ACC112 (cell line): ENCODE data around the gene FKBP9.

ENCODE experiments used
- H2AFZ ChIP-seq: fragments of 200-600 bp; sonication (generic); one replicate; pipeline ENCODE4 v1.6.0; 2017; ENCODE audit warnings: antibody characterized with exemption, low read length; ENCODE audit not compliant: unreplicated experiment
- H3K27ac ChIP-seq: fragments of 200-600 bp; sonication (generic); 2 replicates; pipeline ENCODE4 v1.5.1; 2014; ENCODE audit warnings: low read depth, mild to moderate bottlenecking, antibody characterized with exemption, low read length, moderate library complexity
- H3K27me3 ChIP-seq: fragments of 200-600 bp; sonication (generic); 2 replicates; pipeline ENCODE4 v1.6.1; 2014; ENCODE audit warnings: mild to moderate bottlenecking, antibody characterized with exemption, low read length, moderate library complexity, mixed read lengths; ENCODE audit not compliant: insufficient read depth
- H3K36me3 ChIP-seq: fragments of 200-600 bp; sonication (generic); 2 replicates; pipeline ENCODE4 v1.6.1; 2016; ENCODE audit warnings: mild to moderate bottlenecking, antibody characterized with exemption, low read length, moderate library complexity, mixed read lengths; ENCODE audit not compliant: insufficient read depth
- H3K4me1 ChIP-seq: fragments of 200-600 bp; sonication (generic); one replicate; pipeline ENCODE4 v1.6.1; 2016; ENCODE audit warnings: low read length, mixed read lengths; ENCODE audit not compliant: insufficient read depth, unreplicated experiment, control insufficient read depth
- H3K4me3 ChIP-seq: fragments of 200-600 bp; sonication (generic); 2 replicates; pipeline ENCODE4 v1.5.1; 2014; ENCODE audit warnings: mild to moderate bottlenecking, low read depth, low read length
- H3K79me2 ChIP-seq: fragments of 200-600 bp; sonication (generic); one replicate; pipeline ENCODE4 v1.6.0; 2016; ENCODE audit warnings: low read length; ENCODE audit not compliant: control insufficient read depth, unreplicated experiment, insufficient read depth

Gene FKBP9

GRCh38 chr7:33043501-33044400, 86.5 kb downstream of the FKBP9 start:
- Histone ChIP-seq H3K36me3 (no peaks in the 10 kb centered on the region), H3K4me3 (no peak overlapping the region), H3K4me1 (peaks cover 28% of the 10 kb centered on the region), H3K79me2 (peaks cover 80% of the 10 kb centered on the region), H2AFZ (no peak overlapping the region), H3K27ac (no peak overlapping the region), H3K27me3 (no peaks in the 10 kb centered on the region)

- no peak overlapping the region for H3K27ac ChIP-seq
- H3K4me3 ChIP-seq, result no peak overlapping the region
- H3K36me3 ChIP-seq, result no peaks in the 10 kb centered on the region
- H3K79me2 ChIP-seq, result peaks cover 79% of the 10 kb centered on the region
- H3K4me1 ChIP-seq, result peaks cover 25% of the 10 kb centered on the region
- H3K27me3 ChIP-seq, result no peaks in the 10 kb centered on the region
- no peak overlapping the region for H2AFZ ChIP-seq
Measured at GRCh38 chr7:33044401-33044718, 87.1 kb downstream of the FKBP9 start.

DNA sequence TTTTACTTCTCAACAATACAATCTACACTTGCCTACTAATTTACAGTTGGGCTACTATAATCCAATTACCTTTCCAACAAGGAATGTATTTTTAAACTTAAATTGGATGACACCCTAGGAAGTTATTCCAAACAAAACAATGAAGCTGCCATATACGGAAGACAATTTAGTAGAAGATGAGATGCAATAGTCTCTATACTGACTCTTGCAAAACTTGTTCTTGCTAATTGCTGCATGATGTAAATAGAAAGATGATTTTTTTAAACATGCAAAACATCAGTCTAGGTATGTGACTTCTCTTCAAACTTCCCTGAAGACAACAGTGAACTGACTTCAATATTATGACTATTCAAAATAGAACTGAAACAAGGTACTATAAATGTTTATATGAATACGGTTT, 87.7 kb downstream of the FKBP9 start:
- H3K4me3 ChIP-seq, result no peak overlapping the region
- no peaks in the 10 kb centered on the region for H3K36me3 ChIP-seq
- H3K79me2 ChIP-seq, result peaks cover 77% of the 10 kb centered on the region
- no peaks in the 10 kb centered on the region for H3K27me3 ChIP-seq
- no peak overlapping the region for H2AFZ ChIP-seq
- H3K27ac ChIP-seq, result no peak overlapping the region
- peaks cover 25% of the 10 kb centered on the region for H3K4me1 ChIP-seq

GRCh38 chr7:33048257-33048656, 91.0 kb downstream of the FKBP9 start:
- no peaks in the 10 kb centered on the region for H3K36me3 ChIP-seq
- H3K4me3 ChIP-seq, result no peak overlapping the region
- no peaks in the 10 kb centered on the region for H3K27me3 ChIP-seq
- H2AFZ ChIP-seq, result no peak overlapping the region
- H3K27ac ChIP-seq, result no peak overlapping the region
- H3K79me2 ChIP-seq, result peaks cover 77% of the 10 kb centered on the region
- peaks cover 13% of the 10 kb centered on the region for H3K4me1 ChIP-seq

DNA sequence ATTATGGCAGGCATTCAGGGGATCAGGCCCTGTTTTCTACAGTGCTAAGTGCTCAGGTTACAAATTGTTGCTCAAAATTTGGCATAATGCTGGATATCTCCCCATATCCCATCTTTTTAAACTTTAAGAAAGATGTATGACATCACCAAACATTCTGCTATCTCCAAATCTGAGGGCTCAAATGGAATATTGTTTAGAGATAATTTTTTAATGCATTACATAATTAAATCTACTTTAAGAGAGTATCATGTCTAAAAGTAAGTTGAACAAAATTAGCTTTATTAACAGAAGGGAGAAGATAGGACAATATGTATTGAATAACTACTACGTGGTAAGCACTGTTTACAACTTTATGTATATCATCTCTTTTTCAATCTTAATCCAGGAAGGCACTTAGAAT, 91.5 kb downstream of the FKBP9 start:
- no peak overlapping the region for H3K4me3 ChIP-seq

GRCh38 chr7:33050535-33051318, 93.5 kb downstream of the FKBP9 start:
- Histone ChIP-seq H3K27ac (no peak overlapping the region), H3K4me3 (no peak overlapping the region), H3K27me3 (no peaks in the 10 kb centered on the region), H3K36me3 (no peaks in the 10 kb centered on the region), H3K4me1 (peaks cover 11% of the 10 kb centered on the region), H2AFZ (no peak overlapping the region), H3K79me2 (peaks cover 84% of the 10 kb centered on the region)

More for the DNA sequence above, 91.5 kb downstream of the FKBP9 start:
- Histone ChIP-seq H3K79me2 (peaks cover 77% of the 10 kb centered on the region), H3K27ac (no peak overlapping the region), H3K36me3 (no peaks in the 10 kb centered on the region), H3K27me3 (no peaks in the 10 kb centered on the region), H3K4me1 (peaks cover 13% of the 10 kb centered on the region), H2AFZ (no peak overlapping the region)

DNA sequence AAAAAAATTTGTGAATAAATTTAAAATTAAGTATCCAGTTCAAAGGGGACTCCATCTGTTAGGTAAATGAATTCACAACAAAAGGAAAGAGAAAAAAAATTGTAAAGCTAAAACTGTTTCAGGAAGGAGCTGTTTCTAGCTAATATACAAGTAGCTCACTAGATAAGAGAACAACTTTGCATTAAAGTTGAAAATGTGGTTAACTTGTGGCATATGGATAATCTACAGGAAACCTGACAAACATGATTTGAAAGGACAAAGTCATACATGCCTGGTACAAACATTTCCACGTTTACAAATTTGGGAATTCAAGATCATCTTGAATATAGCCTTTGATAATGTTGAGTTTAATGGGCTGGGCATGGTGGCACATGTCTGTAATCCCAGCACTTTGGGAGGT, 96.5 kb downstream of the FKBP9 start:
- Histone ChIP-seq H3K27ac (no peak overlapping the region), H3K4me3 (no peak overlapping the region), H3K79me2 (peaks cover 80% of the 10 kb centered on the region), H3K36me3 (no peaks in the 10 kb centered on the region), H2AFZ (no peak overlapping the region), H3K27me3 (no peaks in the 10 kb centered on the region), H3K4me1 (peaks cover 11% of the 10 kb centered on the region)

GRCh38 chr7:33054261-33054964, 97.2 kb downstream of the FKBP9 start:
- Histone ChIP-seq H3K27me3 (no peaks in the 10 kb centered on the region), H3K4me1 (peaks cover 11% of the 10 kb centered on the region), H3K79me2 (peaks cover 81% of the 10 kb centered on the region)

DNA sequence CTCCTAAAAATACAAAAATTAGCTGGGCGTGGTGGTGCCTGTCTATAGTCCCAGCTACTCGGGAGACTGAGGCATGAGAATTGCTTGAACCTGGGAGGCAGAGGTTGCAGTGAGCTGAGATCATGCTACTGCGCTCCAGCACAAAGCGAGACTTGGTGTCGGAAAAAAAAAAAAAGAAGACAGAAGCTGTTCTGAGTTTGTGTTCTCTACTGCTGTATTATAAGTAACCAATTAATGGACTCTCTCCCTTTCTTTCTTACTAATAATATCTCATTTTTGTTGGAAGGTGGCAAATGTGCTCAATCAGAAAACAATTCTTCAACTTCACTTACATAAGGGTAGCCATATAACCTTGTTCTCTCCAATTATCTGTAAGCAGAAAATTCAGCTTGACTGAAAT, 97.9 kb downstream of the FKBP9 start:
- Histone ChIP-seq H3K36me3 (peaks cover 6% of the 10 kb centered on the region; the same call in 1 of the 2 replicates), H3K27ac (no peak overlapping the region), H3K4me1 (peaks cover 11% of the 10 kb centered on the region), H2AFZ (no peak overlapping the region), H3K79me2 (peaks cover 83% of the 10 kb centered on the region), H3K27me3 (no peaks in the 10 kb centered on the region), H3K4me3 (no peak overlapping the region)

More at GRCh38 chr7:33054261-33054964, 97.2 kb downstream of the FKBP9 start:
- peak overlapping the region; percentile 48 for H3K27ac ChIP-seq
- no peak overlapping the region for H2AFZ ChIP-seq
- H3K4me3 ChIP-seq, result no peak overlapping the region
- H3K36me3 ChIP-seq, result 0 out of 2 replicates have a peak, but pooled peaks cover under 1% of the 10 kb centered on the region
